Hepatocyte (in vitro differentiated cells): ENCODE results near the gene CREG2. TPM values are rescaled to one million over a fixed set of nuclear protein-coding genes. Genes with fewer than 3 reads are reported as not detected.

Experiments used
- DNase-seq: peaks from one replicate; pipeline ENCODE4 v3.0.0-alpha.2; 2016; ENCODE audit warnings: low spot score
- H2AFZ ChIP-seq: fragments of 200-600 bp; sonication (generic); 2 replicates; pipeline ENCODE4 v1.6.0; 2016; ENCODE audit warnings: antibody characterized with exemption, mild to moderate bottlenecking
- H3K27ac ChIP-seq: fragments of 200-600 bp; sonication (generic); 2 replicates; pipeline ENCODE4 v1.5.1; 2016; ENCODE audit warnings: mild to moderate bottlenecking
- H3K27me3 ChIP-seq: fragments of 200-600 bp; sonication (generic); 2 replicates; pipeline ENCODE4 v1.6.1; 2016
- H3K36me3 ChIP-seq: fragments of 200-600 bp; sonication (generic); replicated peaks from 2 replicates; pipeline ENCODE4 v1.5.1; 2016; ENCODE audit warnings: low read depth; ENCODE audit not compliant: insufficient read depth
- H3K4me1 ChIP-seq: fragments of 200-600 bp; sonication (generic); 2 replicates; pipeline ENCODE4 v1.5.1; 2016; ENCODE audit warnings: mild to moderate bottlenecking, moderate library complexity; ENCODE audit not compliant: insufficient read depth
- H3K4me2 ChIP-seq: fragments of 200-600 bp; sonication (generic); 2 replicates; pipeline ENCODE4 v1.6.0; 2016
- H3K4me3 ChIP-seq: fragments of 200-600 bp; sonication (generic); 2 replicates; pipeline ENCODE4 v1.5.1; 2016; ENCODE audit warnings: mild to moderate bottlenecking
- H3K79me2 ChIP-seq: fragments of 200-600 bp; sonication (generic); 2 replicates; pipeline ENCODE4 v1.6.0; 2017; ENCODE audit warnings: mild to moderate bottlenecking
- H3K9me2 ChIP-seq: fragments of 200-600 bp; sonication (generic); replicated peaks from 2 replicates; pipeline ENCODE4 v1.6.0; 2017; ENCODE audit warnings: mild to moderate bottlenecking; ENCODE audit not compliant: insufficient read depth
- H3K9me3 ChIP-seq: fragments of 200-600 bp; sonication (generic); 2 replicates; pipeline ENCODE4 v1.5.1; 2016; ENCODE audit warnings: low read depth, mild to moderate bottlenecking
- H4K20me1 ChIP-seq: fragments of 200-600 bp; sonication (generic); 2 replicates; pipeline ENCODE4 v1.6.0; 2016; ENCODE audit warnings: mild to moderate bottlenecking; ENCODE audit not compliant: insufficient read depth, poor library complexity, severe bottlenecking
- CTCF ChIP-seq: fragments of 200-600 bp; sonication (generic); IDR thresholded peaks from 2 replicates; pipeline ENCODE4 v1.5.1; 2016; ENCODE audit warnings: antibody characterized with exemption, mild to moderate bottlenecking; ENCODE audit not compliant: poor library complexity
- EZH2 ChIP-seq: fragments of 200-600 bp; sonication (generic); IDR thresholded peaks from 2 replicates; pipeline ENCODE4 v1.6.1; 2016; ENCODE audit warnings: antibody characterized with exemption, mild to moderate bottlenecking, borderline replicate concordance
- EZH2phosphoT487 ChIP-seq: fragments of 200-600 bp; sonication (generic); IDR thresholded peaks from one replicate; pipeline ENCODE4 v1.6.1; 2018; ENCODE audit warnings: antibody characterized with exemption, mild to moderate bottlenecking, low read depth, moderate library complexity; ENCODE audit not compliant: unreplicated experiment, severe bottlenecking
- WGBS: methylation state at CpG from one replicate; pipeline ENCODE4 v1.1.6; 2016; ENCODE audit warnings: low lambda C conversion rate; ENCODE audit errors: missing lambda C conversion rate; 5-methylcytosine and 5-hydroxymethylcytosine counted together
- polyA plus RNA-seq: library from polyadenylated mRNA; unstranded; fragments of >200 nt; fragmentation: Nextera tagmentation; extraction: Ambion mirVana; gene quantifications from 2 replicates; pipeline ENCODE4 v1.2.1, GENCODE V29; 2016
- total RNA-seq: library from RNA; depleted of rRNA; stranded (reverse); fragments of >200 nt; gene quantifications from 2 replicates; pipeline ENCODE4 v1.2.3, GENCODE V29; 2014

CREG2 gene
- total and polyA plus RNA-seq, 2 experiments from 2014 or later = 2.2 to 4.8 TPM

DNA sequence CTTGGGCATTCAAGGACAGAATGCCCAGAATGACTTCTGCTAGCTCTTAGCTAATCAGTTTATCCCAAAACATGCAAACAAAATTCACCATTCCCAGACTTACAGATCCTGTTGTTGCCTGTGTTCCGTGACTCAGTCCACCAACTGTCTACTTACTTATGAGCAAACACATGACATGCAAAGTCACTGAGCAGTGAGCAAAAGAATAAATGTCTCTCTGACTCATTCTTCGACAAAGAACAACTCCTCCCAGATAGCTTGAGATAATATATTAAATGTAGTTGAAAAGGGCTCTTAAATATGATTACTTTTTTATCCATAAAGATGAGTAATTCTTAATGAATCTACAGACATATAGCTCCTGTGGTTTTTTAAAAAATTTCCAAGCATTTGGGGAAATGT is 9.0 kb upstream of the CREG2 start:
- TF ChIP-seq CTCF = no peak
- TF ChIP-seq EZH2 = no peak
- no peak for TF ChIP-seq EZH2phosphoT487
- no peaks in the 10 kb centered on the region for H3K79me2 ChIP-seq
- no peaks in the 10 kb centered on the region for H3K36me3 ChIP-seq
- no peak overlapping the region for H3K4me2 ChIP-seq
- no peak overlapping the region for H3K4me3 ChIP-seq
- no peaks in the 10 kb centered on the region for H3K27me3 ChIP-seq
- H3K27ac ChIP-seq = peak overlapping the region; percentile 61
- no peak overlapping the region for H2AFZ ChIP-seq
- H3K9me3 ChIP-seq = no peaks in the 10 kb centered on the region
- no peaks in the 10 kb centered on the region for H4K20me1 ChIP-seq
- peak; percentile 70 for DNase-seq
- H3K9me2 ChIP-seq = no peaks in the 10 kb centered on the region
- no peaks in the 10 kb centered on the region for H3K4me1 ChIP-seq
- 44% methylated on average over 2 of the region's 2 CpGs for whole genome bisulfite sequencing

DNA sequence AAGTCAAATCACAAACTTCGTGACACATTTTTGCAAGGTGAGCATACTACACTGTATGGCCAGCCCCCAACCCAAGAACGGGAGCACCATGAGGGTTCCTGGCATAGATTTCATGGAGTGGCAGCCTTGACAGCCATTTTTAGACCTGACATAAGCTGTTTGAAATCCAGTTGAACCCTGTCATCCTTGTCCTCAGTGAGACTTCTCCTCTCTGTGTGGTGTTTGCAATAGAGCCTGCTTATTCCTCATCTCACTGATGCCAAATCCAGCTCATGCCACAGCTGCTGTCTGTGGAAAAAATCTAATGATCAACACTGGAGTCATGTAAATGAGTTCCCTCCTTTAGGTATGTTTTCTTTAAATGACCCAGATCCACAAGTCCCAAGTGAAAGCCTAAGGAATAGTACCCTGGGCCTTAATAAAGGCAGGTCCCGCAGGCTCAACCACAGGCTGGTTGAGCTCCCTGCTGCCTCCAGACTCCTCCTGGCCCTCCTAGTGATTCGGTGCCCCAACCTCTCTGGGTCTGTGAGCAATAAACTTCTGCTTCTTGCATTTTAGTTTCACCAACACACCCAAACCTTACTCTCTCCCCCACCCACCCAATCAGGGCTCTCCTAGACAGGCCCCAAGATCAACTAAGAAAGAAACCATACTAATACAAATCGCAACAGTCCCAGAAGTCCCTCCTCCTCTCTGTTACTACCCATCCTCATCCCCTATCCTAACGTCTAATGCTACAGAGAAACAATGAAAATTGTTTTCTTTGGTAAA is 8.4 kb upstream of the CREG2 start:
- TF ChIP-seq CTCF (no peak), EZH2phosphoT487 (no peak)
- Histone ChIP-seq H3K4me1 (no peaks in the 10 kb centered on the region), H3K9me2 (no peaks in the 10 kb centered on the region), H3K27ac (peak overlapping the region; percentile 61), H3K27me3 (no peaks in the 10 kb centered on the region), H4K20me1 (no peaks in the 10 kb centered on the region), H3K4me3 (no peak overlapping the region), H2AFZ (no peak overlapping the region), H3K9me3 (no peaks in the 10 kb centered on the region), H3K79me2 (no peaks in the 10 kb centered on the region), H3K4me2 (no peak overlapping the region), H3K36me3 (no peaks in the 10 kb centered on the region)
- WGBS = 92% methylated on average over 6 of the region's 6 CpGs
- no peak for DNase-seq

DNA sequence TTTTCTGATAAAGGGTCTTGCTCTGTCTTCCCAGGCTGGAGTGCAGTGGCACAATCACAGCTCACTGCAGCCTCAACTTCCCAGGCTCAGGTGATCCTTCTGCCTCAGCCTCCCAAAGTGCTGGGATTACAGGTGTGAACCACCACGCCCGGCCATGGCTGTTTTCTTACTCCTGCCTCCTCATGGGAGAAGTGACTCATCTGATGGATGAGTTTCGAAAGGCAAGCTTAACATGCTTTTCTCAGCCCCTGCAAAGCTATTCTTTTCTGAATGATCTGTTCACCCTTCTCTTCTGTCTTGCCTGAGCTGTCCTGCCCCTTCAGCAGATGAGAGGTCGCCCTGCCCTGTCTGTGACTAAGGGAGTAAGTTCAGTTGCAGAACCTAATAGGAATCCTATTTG is 929 bp upstream of the CREG2 start:
- Histone ChIP-seq H3K4me1 (no peaks in the 10 kb centered on the region), H3K27ac (no peak overlapping the region), H3K9me2 (no peaks in the 10 kb centered on the region), H3K9me3 (no peaks in the 10 kb centered on the region), H3K36me3 (no peaks in the 10 kb centered on the region), H4K20me1 (no peaks in the 10 kb centered on the region), H3K4me3 (no peak overlapping the region), H2AFZ (no peak overlapping the region), H3K4me2 (peak overlapping the region; percentile 98), H3K27me3 (peaks cover 57% of the 10 kb centered on the region), H3K79me2 (no peaks in the 10 kb centered on the region)
- DNase-seq = peak; percentile 57
- no peak for TF ChIP-seq EZH2phosphoT487
- no peak for TF ChIP-seq EZH2
- TF ChIP-seq CTCF = no peak
- 38% methylated on average over 4 of the region's 4 CpGs for WGBS
